Neural progenitor cell (in vitro differentiated cells): ENCODE results near the gene CD59. TPM values are rescaled to one million over a fixed set of nuclear protein-coding genes. Genes with fewer than 3 reads are reported as not detected.
"Not testable (repeated sequence)": the region's sequence is repeated elsewhere in the genome, so short reads cannot be mapped to it uniquely, and the experiment has no call there.

Experiments
- DNase-seq: peaks from one replicate; pipeline ENCODE4 v3.0.0-alpha.2; 2016; ENCODE audit warnings: low spot score
- H2AFZ ChIP-seq: fragments of 200-600 bp; sonication (generic); replicated peaks from 2 replicates; pipeline ENCODE4 v1.6.1; 2016; ENCODE audit warnings: antibody characterized with exemption
- H3F3A ChIP-seq: fragments of 200-600 bp; sonication (generic); 2 replicates; pipeline ENCODE4 v1.6.1; 2016; ENCODE audit warnings: antibody characterized with exemption, low read depth
- H3K27ac ChIP-seq: fragments of 200-600 bp; sonication (generic); 2 replicates; pipeline ENCODE4 v1.5.1; 2016; ENCODE audit warnings: mild to moderate bottlenecking
- H3K27me3 ChIP-seq: fragments of 200-600 bp; sonication (generic); 2 replicates; pipeline ENCODE4 v1.6.1; 2016; ENCODE audit warnings: mild to moderate bottlenecking, moderate library complexity
- H3K36me3 ChIP-seq: fragments of 200-600 bp; sonication (generic); 2 replicates; pipeline ENCODE4 v1.5.1; 2016
- H3K4me1 ChIP-seq: fragments of 200-600 bp; sonication (generic); 2 replicates; pipeline ENCODE4 v1.6.1; 2016; ENCODE audit warnings: mixed run types
- H3K4me2 ChIP-seq: fragments of 200-600 bp; sonication (generic); 2 replicates; pipeline ENCODE4 v1.6.1; 2016
- H3K4me3 ChIP-seq: fragments of 200-600 bp; sonication (generic); 2 replicates; pipeline ENCODE4 v1.5.1; 2016
- H3K79me2 ChIP-seq: fragments of 200-600 bp; sonication (generic); 2 replicates; pipeline ENCODE4 v1.6.1; 2016; ENCODE audit warnings: low read depth
- H3K9ac ChIP-seq: fragments of 200-600 bp; sonication (generic); 2 replicates; pipeline ENCODE4 v1.6.1; 2016
- H3K9me3 ChIP-seq: fragments of 200-600 bp; sonication (generic); 2 replicates; pipeline ENCODE4 v1.5.1; 2016; ENCODE audit warnings: low read depth
- H4K20me1 ChIP-seq: fragments of 200-600 bp; sonication (generic); 2 replicates; pipeline ENCODE4 v1.6.1; 2016; ENCODE audit warnings: low read depth
- H3K27ac Mint-ChIP-seq: 3 replicates; pipeline ENCODE4 v1.8.0; 2021; ENCODE audit warnings: mixed read lengths
- H3K27me3 Mint-ChIP-seq: 2 replicates; pipeline ENCODE4 v1.8.0; 2022; ENCODE audit warnings: low read depth, mild to moderate bottlenecking, inconsistent platforms, moderate library complexity, mixed read lengths; ENCODE audit not compliant: insufficient read depth
- H3K36me3 Mint-ChIP-seq: 3 replicates; pipeline ENCODE4 v1.8.0; 2021; ENCODE audit warnings: mixed read lengths
- H3K4me1 Mint-ChIP-seq: 3 replicates; pipeline ENCODE4 v1.8.0; 2021; ENCODE audit warnings: mixed read lengths
- H3K4me3 Mint-ChIP-seq: 3 replicates; pipeline ENCODE4 v1.8.0; 2021; ENCODE audit warnings: mild to moderate bottlenecking, moderate library complexity, mixed read lengths
- H3K9me3 Mint-ChIP-seq: 3 replicates; pipeline ENCODE4 v1.8.0; 2020; ENCODE audit warnings: mixed read lengths
- CTCF ChIP-seq: fragments of 200-600 bp; sonication (generic); IDR thresholded peaks from 2 replicates; pipeline ENCODE4 v1.5.1; 2017; ENCODE audit warnings: antibody characterized with exemption, mild to moderate bottlenecking
- EZH2 ChIP-seq: fragments of 200-600 bp; sonication (generic); IDR thresholded peaks from 2 replicates; pipeline ENCODE4 v1.6.1; 2017; ENCODE audit warnings: antibody characterized with exemption, mild to moderate bottlenecking, moderate library complexity
- EZH2phosphoT487 ChIP-seq: fragments of 200-600 bp; sonication (generic); IDR thresholded peaks from 2 replicates; pipeline ENCODE4 v1.6.1; 2017; ENCODE audit warnings: antibody characterized with exemption
- total RNA-seq: library from RNA; depleted of rRNA; stranded (reverse); fragments of >200 nt; gene quantifications from 2 replicates; pipeline ENCODE4 v1.2.3, GENCODE V29; 2015; ENCODE audit warnings: low replicate concordance

Gene CD59
- total RNA-seq, 1 donor from 2014 or later, result 74.7 TPM

- no peaks in the 10 kb centered on the region for H3F3A ChIP-seq
- Mint-ChIP-seq H3K4me3 (no peak overlapping the region), H3K9me3 (no peaks in the 10 kb centered on the region), H3K27me3 (peaks cover 2% of the 10 kb centered on the region), H3K36me3 (peaks cover 10% of the 10 kb centered on the region), H3K4me1 (no peaks in the 10 kb centered on the region), H3K27ac (no peak overlapping the region)
- no peak overlapping the region for H3K4me2 ChIP-seq
- H3K4me1 ChIP-seq, result no peaks in the 10 kb centered on the region
- no peak overlapping the region for H3K9ac ChIP-seq
- H3K36me3 ChIP-seq, result no peaks in the 10 kb centered on the region
- no peak overlapping the region for H2AFZ ChIP-seq
- H3K79me2 ChIP-seq, result no peaks in the 10 kb centered on the region
- TF ChIP-seq CTCF (no peak), EZH2 (no peak), EZH2phosphoT487 (no peak)
- no peak overlapping the region for H3K4me3 ChIP-seq
- H3K27ac ChIP-seq, result no peak overlapping the region
- no peaks in the 10 kb centered on the region for H4K20me1 ChIP-seq
- H3K27me3 ChIP-seq, result no peaks in the 10 kb centered on the region
- H3K9me3 ChIP-seq, result no peaks in the 10 kb centered on the region
- DNase-seq, result no peak
Observed at GRCh38 chr11:33709466-33709865, 26.8 kb downstream of the CD59 start.

GRCh38 chr11:33708985-33709384, 27.2 kb downstream of the CD59 start:
- no peak overlapping the region for H3K4me2 ChIP-seq
- no peak overlapping the region for H3K27ac ChIP-seq
- H3K36me3 ChIP-seq, result no peaks in the 10 kb centered on the region
- no peak for TF ChIP-seq EZH2
- no peak for TF ChIP-seq CTCF
- TF ChIP-seq EZH2phosphoT487, result no peak
- no peaks in the 10 kb centered on the region for H3K4me1 Mint-ChIP-seq
- H3K36me3 Mint-ChIP-seq, result peaks cover 10% of the 10 kb centered on the region
- H3K4me1 ChIP-seq, result no peaks in the 10 kb centered on the region
- H3K27me3 Mint-ChIP-seq, result peaks cover 2% of the 10 kb centered on the region
- no peaks in the 10 kb centered on the region for H4K20me1 ChIP-seq
- H3F3A ChIP-seq, result no peaks in the 10 kb centered on the region
- no peak overlapping the region for H3K4me3 Mint-ChIP-seq
- H3K9me3 ChIP-seq, result no peaks in the 10 kb centered on the region
- no peak overlapping the region for H3K9ac ChIP-seq
- H3K27ac Mint-ChIP-seq, result no peak overlapping the region
- H3K9me3 Mint-ChIP-seq, result no peaks in the 10 kb centered on the region
- H3K4me3 ChIP-seq, result no peak overlapping the region
- no peak for DNase-seq
- no peaks in the 10 kb centered on the region for H3K79me2 ChIP-seq
- H2AFZ ChIP-seq, result no peak overlapping the region
- no peaks in the 10 kb centered on the region for H3K27me3 ChIP-seq

- H3K79me2 ChIP-seq, H3K9ac ChIP-seq, H3K27me3 Mint-ChIP-seq, H3K36me3 ChIP-seq, H3K27ac ChIP-seq, H3K27me3 ChIP-seq, H3K4me3 Mint-ChIP-seq, H3K9me3 Mint-ChIP-seq, H3K4me3 ChIP-seq, H3K36me3 Mint-ChIP-seq, H3K4me1 ChIP-seq, H3K9me3 ChIP-seq, H3K4me1 Mint-ChIP-seq, H4K20me1 ChIP-seq, H3K27ac Mint-ChIP-seq, H3K4me2 ChIP-seq, H3F3A ChIP-seq, H2AFZ ChIP-seq, DNase-seq: not testable (repeated sequence)
Observed at GRCh38 chr11:33707831-33708230, 28.4 kb downstream of the CD59 start.

- no peaks in the 10 kb centered on the region for H3K9me3 ChIP-seq
- H3K4me2 ChIP-seq, result no peak overlapping the region
- Mint-ChIP-seq H3K4me3 (no peak overlapping the region), H3K27me3 (peaks cover 2% of the 10 kb centered on the region), H3K27ac (no peak overlapping the region), H3K9me3 (no peaks in the 10 kb centered on the region), H3K4me1 (peaks cover 5% of the 10 kb centered on the region), H3K36me3 (peaks cover 5% of the 10 kb centered on the region)
- no peak overlapping the region for H3K9ac ChIP-seq
- no peak for TF ChIP-seq EZH2phosphoT487
- no peak for TF ChIP-seq EZH2
- TF ChIP-seq CTCF, result no peak
- no peaks in the 10 kb centered on the region for H3K4me1 ChIP-seq
- H2AFZ ChIP-seq, result no peak overlapping the region
- no peak overlapping the region for H3K4me3 ChIP-seq
- no peak overlapping the region for H3K27ac ChIP-seq
- no peaks in the 10 kb centered on the region for H3K27me3 ChIP-seq
- H4K20me1 ChIP-seq, result no peaks in the 10 kb centered on the region
- H3K36me3 ChIP-seq, result no peaks in the 10 kb centered on the region
- no peaks in the 10 kb centered on the region for H3K79me2 ChIP-seq
- no peak for DNase-seq
- H3F3A ChIP-seq, result no peaks in the 10 kb centered on the region
Observed at GRCh38 chr11:33706966-33707365, 29.3 kb downstream of the CD59 start.
